Measurements from ENCODE around the gene OSBP. TPM values are rescaled to one million over a fixed set of nuclear protein-coding genes. Genes with fewer than 3 reads are reported as not detected.
A peak's percentile ranks its signal among the peaks of the same experiment; 100 is the strongest.

Gene OSBP
- total and polyA plus RNA-seq, 9 of the 15 experiments (the other 6 are each of a cell fraction or from before 2014, with no cell fraction given), result 11.7 to 49.0 (median 28.7) TPM

GRCh38 chr11:59582006-59582405, 33.6 kb downstream of the OSBP start:
- ChIA-PET CTCF (ENCODE audit: low intra/inter-chr PET ratio) (no interaction called here), POLR2A (interaction anchor here (0.7 to 1.9 kb wide), 3 partner anchors 11 to 228 kb away, joined by 3 to 6 read pairs (median 4); no protein-coding TSS in a partner anchor)

GRCh38 chr11:59578369-59578768, 37.2 kb downstream of the OSBP start:
- no peak overlapping the region for H2AFZ ChIP-seq (ENCODE audit: low read depth, low read length)
- H3K36me3 ChIP-seq (ENCODE audit: control insufficient read depth, insufficient read depth, low read length), result peaks cover 84% of the 10 kb centered on the region
- H3K4me3 ChIP-seq, result no peak overlapping the region
- no peak for ATAC-seq
- H3K79me2 ChIP-seq (ENCODE audit: control insufficient read depth, insufficient read depth, low read length), result no peaks in the 10 kb centered on the region
- no peak for FAIRE-seq
- CTCF ChIA-PET (ENCODE audit: low intra/inter-chr PET ratio), result no interaction called here
- intact Hi-C loops (cut with micrococcal nuclease), result no loop called here
- no peaks in the 10 kb centered on the region for H3K9me1 ChIP-seq (ENCODE audit: control insufficient read depth, insufficient read depth, low read length)
- no peaks in the 10 kb centered on the region for H4K20me1 ChIP-seq (replicated peaks; ENCODE audit: control insufficient read depth, insufficient read depth, low read length)
- POLR2A ChIA-PET, result interaction anchor here (0.6 kb wide), 1 partner anchor 20 kb away, joined by 3 read pairs; no protein-coding TSS in a partner anchor
- H3K9ac ChIP-seq (ENCODE audit: insufficient read depth in 1 of 2, low read depth in 2 of 2, low read length in 2 of 2), result no peak overlapping the region
- 93% methylated on average over 1 of the region's 1 CpG for WGBS (ENCODE audit: insufficient coverage, low coverage, missing lambda C conversion rate)
- BruUV-seq (replicated peaks), result no TSS peak
- H3K27me3 ChIP-seq (ENCODE audit: control insufficient read depth in 2 of 2, insufficient read depth in 2 of 2, low read length in 2 of 2), result no peaks in the 10 kb centered on the region
- in situ Hi-C loops (cut with MboI), result no loop called here
- no peak overlapping the region for H3K27ac ChIP-seq (ENCODE audit: extremely low read depth, low read depth, low read length)
- H3K4me2 ChIP-seq (ENCODE audit: insufficient read depth, low read length), result no peak overlapping the region
- no peaks in the 10 kb centered on the region; the same call in 1 of the 2 replicates for H3K9me3 ChIP-seq (replicated peaks; ENCODE audit: control insufficient read depth, insufficient read depth, low read depth, low read length)
- DNase-seq (ENCODE audit: extremely low read depth in 1 of 4, low spot score in 3 of 4), result no peak
- H3K4me1 ChIP-seq (replicated peaks in 1 of 2; ENCODE audit: control insufficient read depth in 2 of 2, insufficient read depth in 2 of 2, low read length in 2 of 2), result no peaks in the 10 kb centered on the region
- no peak for TF ChIP-seq PHTF2 (CRISPR knock-in tag; IDR thresholded peaks at IDR 0.05)
- no peak for TF ChIP-seq MIER1 (IDR thresholded peaks at IDR 0.05; ENCODE audit: low read depth)
- TF ChIP-seq TEAD2 (tag; IDR thresholded peaks at IDR 0.05), result no peak
- TF ChIP-seq ZBTB40 (IDR thresholded peaks at IDR 0.05), result no peak
- 0 out of 2 replicates have a peak, but pooled peaks have one; percentile 21 for TF ChIP-seq ZBTB40 (CRISPR knock-in tag; IDR thresholded peaks at IDR 0.05)
- TF ChIP-seq ZNF121 (CRISPR knock-in tag; conservative IDR thresholded peaks at IDR 0.05), result peak; percentile 97
- no peak for TF ChIP-seq SRSF1 (IDR thresholded peaks at IDR 0.05; ENCODE audit: low read depth, low read length)
- peak; percentile 36; the same call in 1 of the 2 replicates for TF ChIP-seq BCOR (IDR thresholded peaks at IDR 0.05)

More at GRCh38 chr11:59582006-59582405, 33.6 kb downstream of the OSBP start:
- no peak for TF ChIP-seq ESRRA (IDR thresholded peaks at IDR 0.05; ENCODE audit: borderline replicate concordance, low read depth)
- 91% methylated on average over 1 of the region's 1 CpG for WGBS (ENCODE audit: insufficient coverage, low coverage, missing lambda C conversion rate)
- no peaks in the 10 kb centered on the region for H3K4me1 ChIP-seq (replicated peaks in 1 of 2; ENCODE audit: control insufficient read depth in 2 of 2, insufficient read depth in 2 of 2, low read length in 2 of 2)
- no peaks in the 10 kb centered on the region for H4K20me1 ChIP-seq (replicated peaks; ENCODE audit: control insufficient read depth, insufficient read depth, low read length)
- H3K27ac ChIP-seq (ENCODE audit: extremely low read depth, low read depth, low read length), result no peak overlapping the region
- no peaks in the 10 kb centered on the region for H3K79me2 ChIP-seq (ENCODE audit: control insufficient read depth, insufficient read depth, low read length)
- BruUV-seq (replicated peaks), result no TSS peak
- no peak overlapping the region for H3K4me3 ChIP-seq
- no peak overlapping the region for H2AFZ ChIP-seq (ENCODE audit: low read depth, low read length)
- intact Hi-C loops (cut with micrococcal nuclease) (no loop called here), in situ Hi-C loops (cut with MboI) (no loop called here)
- H3K36me3 ChIP-seq (ENCODE audit: control insufficient read depth, insufficient read depth, low read length), result peaks cover 78% of the 10 kb centered on the region
- H3K9ac ChIP-seq (ENCODE audit: insufficient read depth in 1 of 2, low read depth in 2 of 2, low read length in 2 of 2), result no peak overlapping the region
- no peaks in the 10 kb centered on the region for H3K9me1 ChIP-seq (ENCODE audit: control insufficient read depth, insufficient read depth, low read length)
- H3K9me3 ChIP-seq (replicated peaks; ENCODE audit: control insufficient read depth, insufficient read depth, low read depth, low read length), result peaks cover 4% of the 10 kb centered on the region
- DNase-seq (ENCODE audit: extremely low read depth in 1 of 4, low spot score in 3 of 4) (no peak), ATAC-seq (no peak), FAIRE-seq (no peak)
- H3K4me2 ChIP-seq (ENCODE audit: insufficient read depth, low read length), result no peak overlapping the region
- H3K27me3 ChIP-seq (ENCODE audit: control insufficient read depth in 2 of 2, insufficient read depth in 2 of 2, low read length in 2 of 2), result no peaks in the 10 kb centered on the region

Data from K562 (cell line).